Thyroid gland (tissue), 4 donors: ENCODE data around the gene HECW1.

Source experiments
- CTCF ChIP-seq, 6 experiments: fragments of 200-600 bp in 3 of 6; fragments of 450-650 bp in 3 of 6; sonication (generic) in 3 of 6; IDR thresholded peaks; one replicate each; pipeline ENCODE4 v1.5.1; 2016 to 2019; ENCODE audit warnings: antibody characterized with exemption in 6 of 6, mild to moderate bottlenecking in 2 of 6, inconsistent platforms in 1 of 6, moderate library complexity in 1 of 6
- POLR2A ChIP-seq, 2 donors: fragments of 450-650 bp; IDR thresholded peaks; one replicate each; pipeline ENCODE4 v1.6.1; 2017; ENCODE audit warnings: antibody characterized with exemption in 2 of 2, mild to moderate bottlenecking in 2 of 2, moderate library complexity in 1 of 2

GRCh38 chr7:43247757-43248156 lies 135.3 kb downstream of the HECW1 start:
- TF ChIP-seq CTCF (IDR thresholded peaks at IDR 0.05), result no peak
- no peak for TF ChIP-seq POLR2A (IDR thresholded peaks at IDR 0.05)
